Skeletal muscle satellite cell (primary cell): ENCODE measurements around the gene UBE2E1.
A peak's percentile ranks its signal among the peaks of the same experiment; 100 is the strongest.

Experiments
- H3K27me3 ChIP-seq: 2 replicates; pipeline ENCODE4 v1.7.0; 2013; ENCODE audit warnings: low read length; ENCODE audit not compliant: control insufficient read depth, insufficient read depth
- H3K36me3 ChIP-seq: 2 replicates; pipeline ENCODE4 v1.7.0; 2013; ENCODE audit warnings: mild to moderate bottlenecking, control low read depth, low read length; ENCODE audit not compliant: insufficient read depth
- H3K4me1 ChIP-seq: 2 replicates; pipeline ENCODE4 v1.7.0; 2013; ENCODE audit warnings: low read length; ENCODE audit not compliant: control insufficient read depth, insufficient read depth
- H3K4me2 ChIP-seq: 2 replicates; pipeline ENCODE4 v1.7.0; 2013; ENCODE audit warnings: mild to moderate bottlenecking, low read length
- H3K4me3 ChIP-seq: 2 replicates; pipeline ENCODE4 v1.7.0; 2013; ENCODE audit warnings: low read length
- H3K9ac ChIP-seq: 2 replicates; pipeline ENCODE4 v1.7.0; 2013; ENCODE audit warnings: mild to moderate bottlenecking, low read depth, low read length, moderate library complexity
- H3K9me3 ChIP-seq: replicated peaks from 2 replicates; pipeline ENCODE4 v1.7.0; 2013; ENCODE audit warnings: mild to moderate bottlenecking, control low read depth, low read length

Gene UBE2E1

GRCh38 chr3:23775254-23775909, 30.4 kb upstream of the UBE2E1 start:
- no peaks in the 10 kb centered on the region for H3K27me3 ChIP-seq

GRCh38 chr3:23776352-23776891, 29.3 kb upstream of the UBE2E1 start:
- H3K4me1 ChIP-seq: peaks cover 13% of the 10 kb centered on the region
- no peak overlapping the region for H3K4me3 ChIP-seq
- no peak overlapping the region for H3K9ac ChIP-seq
- H3K4me2 ChIP-seq: peak overlapping the region; percentile 45
- no peaks in the 10 kb centered on the region for H3K36me3 ChIP-seq
- no peaks in the 10 kb centered on the region for H3K9me3 ChIP-seq
- H3K27me3 ChIP-seq: no peaks in the 10 kb centered on the region

More at GRCh38 chr3:23775254-23775909, 30.4 kb upstream of the UBE2E1 start:
- Histone ChIP-seq H3K36me3 (no peaks in the 10 kb centered on the region), H3K9me3 (no peaks in the 10 kb centered on the region), H3K4me3 (no peak overlapping the region), H3K4me1 (peaks cover 13% of the 10 kb centered on the region), H3K4me2 (no peak overlapping the region), H3K9ac (no peak overlapping the region)

- Histone ChIP-seq H3K4me3 (no peak overlapping the region), H3K36me3 (no peaks in the 10 kb centered on the region), H3K4me2 (no peak overlapping the region), H3K4me1 (peaks cover 13% of the 10 kb centered on the region), H3K9ac (no peak overlapping the region), H3K9me3 (no peaks in the 10 kb centered on the region), H3K27me3 (peaks cover 8% of the 10 kb centered on the region)
Measured at GRCh38 chr3:23778446-23778845, 27.3 kb upstream of the UBE2E1 start.

DNA sequence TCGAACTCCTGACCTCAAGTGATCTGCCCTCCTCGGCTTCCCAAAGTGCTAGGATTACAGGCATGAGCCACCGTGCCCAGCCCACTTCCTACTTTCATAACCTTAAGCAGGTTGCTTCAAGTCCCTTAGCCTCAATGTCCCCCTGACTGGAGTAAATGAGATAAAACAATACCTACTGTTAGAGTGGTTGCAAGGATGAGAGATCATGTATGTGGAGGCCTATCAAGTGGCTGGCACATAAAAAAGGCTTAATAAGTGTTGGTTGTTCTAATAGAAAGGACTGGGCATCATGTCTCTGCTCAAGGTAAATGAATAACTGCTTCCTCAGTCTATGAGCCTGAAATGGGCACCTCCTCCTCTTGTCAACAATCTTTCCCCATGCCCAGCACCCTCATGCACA, 25.9 kb upstream of the UBE2E1 start:
- Histone ChIP-seq H3K27me3 (peaks cover 15% of the 10 kb centered on the region), H3K9me3 (no peaks in the 10 kb centered on the region), H3K9ac (no peak overlapping the region), H3K4me3 (no peak overlapping the region), H3K4me1 (peaks cover 13% of the 10 kb centered on the region), H3K4me2 (no peak overlapping the region), H3K36me3 (no peaks in the 10 kb centered on the region)

GRCh38 chr3:23781051-23781450, 24.7 kb upstream of the UBE2E1 start:
- no peaks in the 10 kb centered on the region for H3K36me3 ChIP-seq
- no peaks in the 10 kb centered on the region for H3K9me3 ChIP-seq
- no peak overlapping the region for H3K4me3 ChIP-seq
- H3K27me3 ChIP-seq: peaks cover 21% of the 10 kb centered on the region
- H3K9ac ChIP-seq: no peak overlapping the region
- peaks cover 12% of the 10 kb centered on the region for H3K4me1 ChIP-seq
- H3K4me2 ChIP-seq: no peak overlapping the region

- H3K4me3 ChIP-seq: no peak overlapping the region
- H3K27me3 ChIP-seq: peaks cover 21% of the 10 kb centered on the region
- H3K36me3 ChIP-seq: no peaks in the 10 kb centered on the region
- no peaks in the 10 kb centered on the region for H3K9me3 ChIP-seq
- peaks cover 4% of the 10 kb centered on the region for H3K4me1 ChIP-seq
- no peak overlapping the region for H3K9ac ChIP-seq
- no peak overlapping the region for H3K4me2 ChIP-seq
Measured at GRCh38 chr3:23781871-23782270, 23.9 kb upstream of the UBE2E1 start.

DNA sequence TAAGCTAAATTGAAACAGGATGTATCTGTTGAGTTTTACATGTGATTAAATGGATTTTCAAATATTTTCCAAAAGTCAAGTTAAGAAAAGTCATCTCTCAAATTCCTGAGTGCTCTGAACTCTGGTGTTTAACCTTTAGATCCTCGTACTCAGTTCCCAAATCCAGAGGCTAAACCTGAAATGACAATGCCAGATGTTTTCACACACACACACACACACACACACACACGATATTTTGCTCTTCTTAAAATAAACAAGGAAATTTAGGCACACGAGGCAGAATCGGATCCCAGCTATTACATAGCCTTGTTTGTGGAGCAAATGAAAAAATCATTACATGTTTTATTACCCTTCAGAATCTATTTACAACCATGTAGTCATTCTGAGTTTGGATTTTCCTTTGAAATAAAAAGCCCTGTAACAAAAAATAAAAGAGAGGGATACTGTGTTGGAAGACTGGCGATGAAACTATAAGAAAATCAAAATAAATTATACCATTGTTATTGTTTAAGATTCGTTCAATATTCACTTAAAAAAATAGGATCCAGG, 20.6 kb upstream of the UBE2E1 start:
- no peaks in the 10 kb centered on the region for H3K36me3 ChIP-seq
- no peak overlapping the region for H3K9ac ChIP-seq
- no peaks in the 10 kb centered on the region for H3K4me1 ChIP-seq
- H3K9me3 ChIP-seq: no peaks in the 10 kb centered on the region
- no peak overlapping the region for H3K4me2 ChIP-seq
- H3K4me3 ChIP-seq: no peak overlapping the region
- H3K27me3 ChIP-seq: peaks cover 26% of the 10 kb centered on the region

GRCh38 chr3:23785882-23786281, 19.9 kb upstream of the UBE2E1 start:
- Histone ChIP-seq H3K36me3 (no peaks in the 10 kb centered on the region), H3K9ac (no peak overlapping the region), H3K9me3 (no peaks in the 10 kb centered on the region), H3K27me3 (peaks cover 26% of the 10 kb centered on the region), H3K4me2 (no peak overlapping the region), H3K4me3 (no peak overlapping the region), H3K4me1 (no peaks in the 10 kb centered on the region)

DNA sequence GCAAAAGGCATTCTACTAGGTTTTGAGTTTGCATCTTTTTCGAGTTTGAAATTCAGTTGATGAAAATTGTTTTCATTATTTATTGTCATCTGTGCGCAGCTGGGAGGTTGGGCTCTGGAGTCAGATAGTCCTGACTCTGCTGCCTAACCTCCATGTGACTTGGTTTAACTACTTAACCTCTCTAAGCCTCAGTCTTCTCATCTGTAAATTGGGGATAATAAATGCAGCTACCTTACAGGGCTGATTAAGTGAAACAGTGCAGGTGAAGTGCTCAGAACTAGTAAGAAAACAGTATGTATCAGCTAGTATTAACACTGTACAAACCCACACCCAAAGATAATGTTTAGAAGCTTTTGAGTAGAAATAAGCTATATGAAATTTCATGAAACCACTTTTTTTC, 14.1 kb upstream of the UBE2E1 start:
- peaks cover 6% of the 10 kb centered on the region for H3K27me3 ChIP-seq
- no peak overlapping the region for H3K4me3 ChIP-seq
- H3K9me3 ChIP-seq: no peaks in the 10 kb centered on the region
- H3K9ac ChIP-seq: no peak overlapping the region
- H3K4me2 ChIP-seq: no peak overlapping the region
- no peaks in the 10 kb centered on the region for H3K36me3 ChIP-seq
- no peaks in the 10 kb centered on the region for H3K4me1 ChIP-seq

DNA sequence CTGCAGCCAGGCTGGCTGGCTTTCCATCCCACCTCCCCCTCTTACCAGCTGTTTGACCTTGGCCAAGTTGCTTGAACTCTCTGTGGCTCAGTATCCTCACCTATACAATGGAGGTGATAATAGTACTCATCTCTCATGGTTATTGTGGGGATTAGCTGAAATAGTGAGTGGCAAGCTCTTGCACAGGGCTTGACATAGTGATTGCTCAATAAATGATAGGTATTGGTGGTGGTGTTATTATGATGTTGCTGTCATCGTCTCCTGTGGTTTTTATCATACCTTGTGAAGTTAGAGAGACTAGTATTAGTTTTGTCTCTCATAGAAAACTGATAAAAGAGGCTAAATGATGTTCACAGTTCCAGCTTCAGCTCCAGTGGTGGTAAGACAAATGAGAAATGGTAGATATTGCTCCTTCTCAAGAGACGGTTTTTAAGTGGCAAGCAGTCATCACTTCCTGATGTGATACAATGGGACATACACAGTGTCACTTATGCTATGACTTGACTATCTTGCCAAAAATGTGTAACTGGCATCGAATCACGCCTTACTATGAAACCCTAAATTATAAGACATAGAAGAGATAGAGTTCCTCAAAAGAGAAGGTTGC, 12.1 kb upstream of the UBE2E1 start:
- H3K9me3 ChIP-seq: no peaks in the 10 kb centered on the region
- peaks cover 6% of the 10 kb centered on the region for H3K27me3 ChIP-seq
- H3K9ac ChIP-seq: no peak overlapping the region
- H3K4me2 ChIP-seq: no peak overlapping the region
- H3K4me3 ChIP-seq: no peak overlapping the region
- no peaks in the 10 kb centered on the region for H3K36me3 ChIP-seq
- no peaks in the 10 kb centered on the region for H3K4me1 ChIP-seq

GRCh38 chr3:23795096-23795495, 10.7 kb upstream of the UBE2E1 start:
- H3K4me3 ChIP-seq: no peak overlapping the region
- no peak overlapping the region for H3K4me2 ChIP-seq
- H3K4me1 ChIP-seq: no peaks in the 10 kb centered on the region
- H3K27me3 ChIP-seq: no peaks in the 10 kb centered on the region
- H3K9ac ChIP-seq: no peak overlapping the region
- H3K9me3 ChIP-seq: no peaks in the 10 kb centered on the region
- no peaks in the 10 kb centered on the region for H3K36me3 ChIP-seq

- Histone ChIP-seq H3K27me3 (no peaks in the 10 kb centered on the region), H3K4me1 (no peaks in the 10 kb centered on the region), H3K36me3 (no peaks in the 10 kb centered on the region), H3K4me3 (no peak overlapping the region), H3K9me3 (no peaks in the 10 kb centered on the region), H3K9ac (no peak overlapping the region), H3K4me2 (no peak overlapping the region)
Measured at GRCh38 chr3:23796518-23796917, 9.2 kb upstream of the UBE2E1 start.
